GM12878 (cell line): ENCODE measurements around the gene CFLAR. TPM values are rescaled to one million over a fixed set of nuclear protein-coding genes. Genes with fewer than 3 reads are reported as not detected.

Experiments used
- ATF7 ChIP-seq: fragments of 450-650 bp; IDR thresholded peaks from 2 replicates; pipeline ENCODE4 v1.6.1; 2016; ENCODE audit warnings: low read depth, mild to moderate bottlenecking
- BCL3 ChIP-seq: IDR thresholded peaks from 2 replicates; pipeline ENCODE4 v1.6.1; 2011; ENCODE audit warnings: borderline replicate concordance, low read depth, mild to moderate bottlenecking, moderate library complexity, low read length; ENCODE audit not compliant: insufficient read depth, poor library complexity, severe bottlenecking
- NKRF ChIP-seq: fragments of 450-650 bp; conservative IDR thresholded peaks from 2 replicates; pipeline ENCODE4 v1.6.1; 2017; ENCODE audit warnings: mild to moderate bottlenecking, moderate library complexity
- PAX5 ChIP-seq: IDR thresholded peaks from 2 replicates; pipeline ENCODE4 v1.6.1; 2011; ENCODE audit warnings: low read depth, low read length, borderline replicate concordance
- TBL1XR1 ChIP-seq: IDR thresholded peaks from 2 replicates; pipeline ENCODE4 v1.6.1; 2012; ENCODE audit warnings: low read depth, low read length, improper control_type of control experiment
- polyA plus RNA-seq, 11 experiments: library from polyadenylated mRNA; depleted of rRNA in 4 of 11; unstranded in 6 of 11; stranded (reverse) in 5 of 11; fragments of >200 nt; fragmentation: Nextera tagmentation in 4 of 11; fragmentation: Illumina TruSeq in 1 of 11; extraction: Ambion mirVana in 4 of 11; extraction: Trizol in 1 of 11; gene quantifications; 1 replicate in 1 of 11; 2 replicates in 10 of 11; pipeline versions ENCODE4 v1.2.1 to v1.2.3, GENCODE V29; 2011 to 2016; ENCODE audit warnings: inconsistent platforms in 2 of 11, missing spikeins in 2 of 11, low read depth in 1 of 11
- total RNA-seq, 4 experiments: library from RNA; depleted of rRNA in 3 of 4; stranded (reverse); fragments of >200 nt in 3 of 4; fragmentation: Illumina TruSeq in 1 of 4; extraction: Trizol in 1 of 4; gene quantifications; 2 replicates each; pipeline versions ENCODE4 v1.2.1 to v1.2.3, GENCODE V29; 2013 to 2021
- TF ChIP-seq, protein P1 (sequence below): fragments of 450-650 bp; IDR thresholded peaks from 2 replicates; pipeline ENCODE4 v1.6.1; 2017; ENCODE audit warnings: mild to moderate bottlenecking, moderate library complexity
- TF ChIP-seq, protein P2 (sequence below): fragments of 450-650 bp; IDR thresholded peaks from 2 replicates; pipeline ENCODE4 v1.6.1; 2017; ENCODE audit warnings: antibody characterized with exemption, mild to moderate bottlenecking, moderate library complexity
- TF ChIP-seq, protein P3 (sequence below): fragments of 450-650 bp; formaldehyde crosslinking; IDR thresholded peaks from 2 replicates; pipeline ENCODE4 v1.5.0; 2022; ENCODE audit warnings: mild to moderate bottlenecking, missing genetic modification characterization

The CFLAR gene
- total and polyA plus RNA-seq, 10 of the 15 experiments (the other 5 are each of a cell fraction or from before 2014, with no cell fraction given) = 80.6 to 181 (median 101) TPM

GRCh38 chr2:201126308-201127151, 10.6 kb downstream of the CFLAR start (continued):
- no peak for TF ChIP-seq NKRF
- TF ChIP-seq, protein P1, sequence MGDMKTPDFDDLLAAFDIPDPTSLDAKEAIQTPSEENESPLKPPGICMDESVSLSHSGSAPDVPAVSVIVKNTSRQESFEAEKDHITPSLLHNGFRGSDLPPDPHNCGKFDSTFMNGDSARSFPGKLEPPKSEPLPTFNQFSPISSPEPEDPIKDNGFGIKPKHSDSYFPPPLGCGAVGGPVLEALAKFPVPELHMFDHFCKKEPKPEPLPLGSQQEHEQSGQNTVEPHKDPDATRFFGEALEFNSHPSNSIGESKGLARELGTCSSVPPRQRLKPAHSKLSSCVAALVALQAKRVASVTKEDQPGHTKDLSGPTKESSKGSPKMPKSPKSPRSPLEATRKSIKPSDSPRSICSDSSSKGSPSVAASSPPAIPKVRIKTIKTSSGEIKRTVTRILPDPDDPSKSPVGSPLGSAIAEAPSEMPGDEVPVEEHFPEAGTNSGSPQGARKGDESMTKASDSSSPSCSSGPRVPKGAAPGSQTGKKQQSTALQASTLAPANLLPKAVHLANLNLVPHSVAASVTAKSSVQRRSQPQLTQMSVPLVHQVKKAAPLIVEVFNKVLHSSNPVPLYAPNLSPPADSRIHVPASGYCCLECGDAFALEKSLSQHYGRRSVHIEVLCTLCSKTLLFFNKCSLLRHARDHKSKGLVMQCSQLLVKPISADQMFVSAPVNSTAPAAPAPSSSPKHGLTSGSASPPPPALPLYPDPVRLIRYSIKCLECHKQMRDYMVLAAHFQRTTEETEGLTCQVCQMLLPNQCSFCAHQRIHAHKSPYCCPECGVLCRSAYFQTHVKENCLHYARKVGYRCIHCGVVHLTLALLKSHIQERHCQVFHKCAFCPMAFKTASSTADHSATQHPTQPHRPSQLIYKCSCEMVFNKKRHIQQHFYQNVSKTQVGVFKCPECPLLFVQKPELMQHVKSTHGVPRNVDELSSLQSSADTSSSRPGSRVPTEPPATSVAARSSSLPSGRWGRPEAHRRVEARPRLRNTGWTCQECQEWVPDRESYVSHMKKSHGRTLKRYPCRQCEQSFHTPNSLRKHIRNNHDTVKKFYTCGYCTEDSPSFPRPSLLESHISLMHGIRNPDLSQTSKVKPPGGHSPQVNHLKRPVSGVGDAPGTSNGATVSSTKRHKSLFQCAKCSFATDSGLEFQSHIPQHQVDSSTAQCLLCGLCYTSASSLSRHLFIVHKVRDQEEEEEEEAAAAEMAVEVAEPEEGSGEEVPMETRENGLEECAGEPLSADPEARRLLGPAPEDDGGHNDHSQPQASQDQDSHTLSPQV = peak; percentile 100
- TF ChIP-seq TBL1XR1 = 0 out of 2 replicates have a peak, but pooled peaks have one; percentile 19
- TF ChIP-seq, protein P2, sequence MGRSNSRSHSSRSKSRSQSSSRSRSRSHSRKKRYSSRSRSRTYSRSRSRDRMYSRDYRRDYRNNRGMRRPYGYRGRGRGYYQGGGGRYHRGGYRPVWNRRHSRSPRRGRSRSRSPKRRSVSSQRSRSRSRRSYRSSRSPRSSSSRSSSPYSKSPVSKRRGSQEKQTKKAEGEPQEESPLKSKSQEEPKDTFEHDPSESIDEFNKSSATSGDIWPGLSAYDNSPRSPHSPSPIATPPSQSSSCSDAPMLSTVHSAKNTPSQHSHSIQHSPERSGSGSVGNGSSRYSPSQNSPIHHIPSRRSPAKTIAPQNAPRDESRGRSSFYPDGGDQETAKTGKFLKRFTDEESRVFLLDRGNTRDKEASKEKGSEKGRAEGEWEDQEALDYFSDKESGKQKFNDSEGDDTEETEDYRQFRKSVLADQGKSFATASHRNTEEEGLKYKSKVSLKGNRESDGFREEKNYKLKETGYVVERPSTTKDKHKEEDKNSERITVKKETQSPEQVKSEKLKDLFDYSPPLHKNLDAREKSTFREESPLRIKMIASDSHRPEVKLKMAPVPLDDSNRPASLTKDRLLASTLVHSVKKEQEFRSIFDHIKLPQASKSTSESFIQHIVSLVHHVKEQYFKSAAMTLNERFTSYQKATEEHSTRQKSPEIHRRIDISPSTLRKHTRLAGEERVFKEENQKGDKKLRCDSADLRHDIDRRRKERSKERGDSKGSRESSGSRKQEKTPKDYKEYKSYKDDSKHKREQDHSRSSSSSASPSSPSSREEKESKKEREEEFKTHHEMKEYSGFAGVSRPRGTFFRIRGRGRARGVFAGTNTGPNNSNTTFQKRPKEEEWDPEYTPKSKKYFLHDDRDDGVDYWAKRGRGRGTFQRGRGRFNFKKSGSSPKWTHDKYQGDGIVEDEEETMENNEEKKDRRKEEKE = no peak
- 0 out of 2 replicates have a peak, but pooled peaks have one; percentile 52 for TF ChIP-seq ATF7
- no peak for TF ChIP-seq BCL3
- TF ChIP-seq, protein P3, sequence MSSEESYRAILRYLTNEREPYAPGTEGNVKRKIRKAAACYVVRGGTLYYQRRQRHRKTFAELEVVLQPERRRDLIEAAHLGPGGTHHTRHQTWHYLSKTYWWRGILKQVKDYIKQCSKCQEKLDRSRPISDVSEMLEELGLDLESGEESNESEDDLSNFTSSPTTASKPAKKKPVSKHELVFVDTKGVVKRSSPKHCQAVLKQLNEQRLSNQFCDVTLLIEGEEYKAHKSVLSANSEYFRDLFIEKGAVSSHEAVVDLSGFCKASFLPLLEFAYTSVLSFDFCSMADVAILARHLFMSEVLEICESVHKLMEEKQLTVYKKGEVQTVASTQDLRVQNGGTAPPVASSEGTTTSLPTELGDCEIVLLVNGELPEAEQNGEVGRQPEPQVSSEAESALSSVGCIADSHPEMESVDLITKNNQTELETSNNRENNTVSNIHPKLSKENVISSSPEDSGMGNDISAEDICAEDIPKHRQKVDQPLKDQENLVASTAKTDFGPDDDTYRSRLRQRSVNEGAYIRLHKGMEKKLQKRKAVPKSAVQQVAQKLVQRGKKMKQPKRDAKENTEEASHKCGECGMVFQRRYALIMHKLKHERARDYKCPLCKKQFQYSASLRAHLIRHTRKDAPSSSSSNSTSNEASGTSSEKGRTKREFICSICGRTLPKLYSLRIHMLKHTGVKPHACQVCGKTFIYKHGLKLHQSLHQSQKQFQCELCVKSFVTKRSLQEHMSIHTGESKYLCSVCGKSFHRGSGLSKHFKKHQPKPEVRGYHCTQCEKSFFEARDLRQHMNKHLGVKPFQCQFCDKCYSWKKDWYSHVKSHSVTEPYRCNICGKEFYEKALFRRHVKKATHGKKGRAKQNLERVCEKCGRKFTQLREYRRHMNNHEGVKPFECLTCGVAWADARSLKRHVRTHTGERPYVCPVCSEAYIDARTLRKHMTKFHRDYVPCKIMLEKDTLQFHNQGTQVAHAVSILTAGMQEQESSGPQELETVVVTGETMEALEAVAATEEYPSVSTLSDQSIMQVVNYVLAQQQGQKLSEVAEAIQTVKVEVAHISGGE (CRISPR knock-in tag) = peak; percentile 60; the same call in 1 of the 2 replicates
- no peak for TF ChIP-seq PAX5
